G401.6 (cell line): ENCODE measurements around the gene RBBP6.
"Not testable (repeated sequence)": the region's sequence is repeated elsewhere in the genome, so short reads cannot be mapped to it uniquely, and the experiment has no call there.

Source experiments
- FAIRE-seq: peaks from 2 replicates; lab custom pipeline; 2012; peaks lifted over from hg19 to GRCh38; lab: Jason Lieb, UNC

Gene RBBP6

DNA sequence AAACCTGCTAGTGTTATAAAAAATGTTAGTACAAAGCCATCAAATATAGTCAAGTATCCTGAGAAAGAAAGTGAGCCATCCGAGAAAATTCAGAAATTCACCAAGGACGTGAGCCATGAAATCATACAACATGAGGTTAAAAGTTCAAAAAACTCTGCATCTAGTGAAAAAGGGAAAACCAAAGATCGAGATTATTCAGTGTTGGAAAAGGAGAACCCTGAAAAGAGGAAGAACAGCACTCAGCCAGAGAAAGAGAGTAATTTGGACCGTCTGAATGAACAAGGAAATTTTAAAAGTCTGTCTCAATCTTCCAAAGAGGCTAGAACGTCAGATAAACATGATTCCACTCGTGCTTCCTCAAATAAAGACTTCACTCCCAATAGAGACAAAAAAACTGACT, 31.7 kb downstream of the RBBP6 start:
- no peak for FAIRE-seq

DNA sequence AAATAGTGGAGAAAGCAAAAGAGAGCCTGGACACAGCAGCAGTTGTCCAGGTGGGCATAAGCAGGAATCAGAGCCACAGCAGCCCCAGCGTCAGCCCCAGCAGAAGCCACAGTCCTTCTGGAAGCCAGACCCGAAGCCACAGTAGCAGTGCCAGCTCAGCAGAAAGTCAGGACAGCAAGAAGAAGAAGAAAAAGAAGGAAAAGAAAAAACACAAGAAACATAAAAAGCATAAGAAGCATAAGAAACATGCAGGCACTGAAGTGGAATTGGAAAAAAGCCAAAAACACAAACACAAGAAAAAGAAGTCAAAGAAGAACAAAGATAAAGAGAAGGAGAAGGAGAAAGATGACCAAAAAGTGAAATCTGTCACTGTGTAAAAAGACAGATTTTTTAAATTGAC, 32.7 kb downstream of the RBBP6 start:
- no peak for FAIRE-seq

DNA sequence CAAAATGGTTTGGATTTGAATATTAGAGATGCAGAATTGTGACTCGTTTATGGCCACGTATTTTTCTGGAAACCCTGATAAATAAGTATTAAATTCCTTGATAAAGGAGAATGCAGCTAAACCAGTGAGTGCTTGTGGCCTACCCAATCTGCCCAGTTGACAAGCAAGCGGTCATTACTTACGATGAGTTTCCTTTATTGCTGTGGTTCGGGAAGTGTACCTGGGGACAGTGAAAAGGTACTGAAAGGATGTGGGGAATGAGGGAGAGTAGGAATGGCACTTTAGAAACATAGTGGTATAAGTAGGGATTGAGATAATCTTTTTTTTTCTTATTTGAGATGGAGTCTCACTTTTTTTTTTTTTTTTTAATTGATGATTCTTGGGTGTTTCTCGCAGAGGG, 33.8 kb downstream of the RBBP6 start:
- no peak for FAIRE-seq

DNA sequence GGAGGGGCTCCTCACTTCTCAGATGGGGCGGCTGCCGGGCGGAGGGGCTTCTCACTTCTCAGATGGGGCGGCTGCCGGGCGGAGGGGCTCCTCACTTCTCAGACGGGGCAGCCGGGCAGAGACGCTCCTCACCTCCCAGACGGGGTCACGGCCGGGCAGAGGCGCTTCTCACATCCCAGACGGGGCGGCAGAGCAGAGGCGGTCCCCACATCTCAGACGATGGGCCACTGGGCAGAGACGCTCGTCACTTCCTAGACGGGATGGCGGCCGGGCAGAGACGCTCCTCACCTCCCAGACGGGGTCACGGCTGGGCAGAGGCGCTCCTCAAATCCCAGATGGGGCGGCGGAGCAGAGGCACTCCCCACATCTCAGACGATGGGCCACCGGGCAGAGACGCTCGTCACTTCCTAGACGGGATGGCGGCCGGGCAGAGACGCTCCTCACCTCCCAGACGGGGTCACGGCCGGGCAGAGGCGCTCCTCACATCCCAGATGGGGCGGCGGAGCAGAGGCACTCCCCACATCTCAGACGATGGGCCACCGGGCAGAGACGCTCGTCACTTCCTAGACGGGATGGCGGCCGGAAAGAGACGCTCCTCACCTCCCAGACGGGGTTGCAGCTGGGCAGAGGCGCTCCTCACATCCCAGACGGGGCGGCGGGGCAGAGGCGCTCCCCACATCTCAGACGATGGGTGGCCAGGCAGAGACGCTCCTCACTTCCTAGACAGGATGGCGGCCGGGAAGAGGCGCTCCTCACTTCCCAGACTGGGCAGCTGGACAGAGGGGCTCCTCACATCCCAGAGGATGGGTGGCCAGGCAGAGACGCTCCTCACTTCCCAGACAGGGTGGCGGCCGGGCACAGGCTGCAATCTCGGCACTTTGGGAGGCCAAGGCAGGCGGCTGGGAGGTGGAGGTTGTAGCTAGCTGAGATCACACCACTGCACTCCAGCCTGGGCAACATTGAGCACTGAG, 35.4 kb downstream of the RBBP6 start:
- FAIRE-seq, result not testable (repeated sequence)

DNA sequence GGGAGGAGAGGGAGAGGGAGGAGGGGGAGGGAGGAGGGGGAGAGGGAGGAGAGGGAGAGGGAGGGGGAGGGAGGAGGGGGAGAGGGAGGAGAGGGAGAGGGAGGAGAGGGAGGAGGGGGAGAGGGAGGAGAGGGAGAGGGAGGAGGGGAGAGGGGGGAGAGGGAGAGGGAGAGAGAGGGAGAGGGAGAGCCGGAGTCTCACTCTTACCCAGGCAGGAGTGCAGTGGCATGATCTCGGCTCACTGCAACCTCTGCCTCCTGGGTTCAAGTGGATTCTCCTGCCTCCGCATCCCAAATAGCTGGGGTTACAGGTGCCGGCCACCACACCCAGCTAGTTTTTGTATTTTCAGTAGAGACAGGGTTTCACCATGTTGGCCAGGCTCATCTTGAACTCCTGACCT, 36.4 kb downstream of the RBBP6 start:
- FAIRE-seq, result not testable (repeated sequence)

DNA sequence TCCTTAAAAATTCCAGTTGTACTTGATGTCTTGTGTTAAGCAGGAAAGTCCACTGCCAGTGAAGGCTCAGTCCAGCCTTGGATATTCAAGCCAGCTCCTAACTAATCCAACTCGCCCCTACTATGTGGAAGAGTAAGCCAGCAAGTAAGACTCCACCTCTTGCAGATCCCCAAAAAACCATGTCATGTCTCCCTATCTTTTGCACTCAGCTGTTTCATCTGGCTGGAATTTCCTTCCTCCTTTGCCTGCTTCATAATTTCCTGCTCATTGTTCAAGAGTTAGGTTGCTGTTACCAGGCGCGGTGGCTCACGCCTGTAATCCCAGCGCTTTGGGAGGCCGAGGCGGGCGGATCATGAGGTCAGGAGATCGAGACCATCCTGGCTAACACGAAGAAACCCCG, 37.8 kb downstream of the RBBP6 start:
- no peak for FAIRE-seq

DNA sequence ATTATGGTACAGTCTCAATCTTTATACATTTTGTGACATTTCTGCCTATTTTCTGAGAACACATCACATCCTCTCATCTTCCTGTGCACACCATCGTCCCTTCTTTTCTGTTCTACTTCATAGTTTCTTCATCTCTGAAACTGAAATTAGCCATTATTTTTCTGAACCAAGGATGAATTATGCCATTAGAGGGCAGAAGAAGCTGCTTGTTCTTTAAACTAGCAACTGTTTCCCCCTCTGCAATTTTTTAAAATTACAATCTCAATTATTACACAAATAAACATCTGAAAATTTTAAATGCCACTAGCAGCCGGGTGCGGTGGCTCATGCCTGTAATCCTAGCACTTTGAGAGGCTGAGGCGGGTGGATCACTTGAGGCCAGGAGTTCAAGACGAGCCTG, 41.3 kb downstream of the RBBP6 start:
- FAIRE-seq, result peak; percentile 50

DNA sequence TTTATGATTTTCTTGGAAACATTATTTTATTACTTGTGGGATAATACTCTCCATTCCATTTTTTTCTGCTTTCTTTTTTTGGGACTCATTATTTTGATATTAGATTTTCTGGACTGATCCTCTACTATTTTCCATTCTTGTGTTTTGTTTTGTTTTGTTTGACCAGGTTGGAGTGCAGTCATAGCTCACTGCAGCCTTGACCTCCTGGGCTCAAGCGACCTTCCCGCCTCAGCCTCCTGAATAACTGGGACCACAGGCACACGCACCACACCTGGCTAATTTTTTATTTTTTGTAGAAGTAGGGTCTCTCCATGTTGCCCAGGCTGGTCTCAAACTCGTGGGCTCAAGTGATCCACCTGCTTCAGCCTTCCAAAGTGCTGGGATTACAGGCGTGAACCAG, 44.1 kb downstream of the RBBP6 start:
- FAIRE-seq, result no peak

DNA sequence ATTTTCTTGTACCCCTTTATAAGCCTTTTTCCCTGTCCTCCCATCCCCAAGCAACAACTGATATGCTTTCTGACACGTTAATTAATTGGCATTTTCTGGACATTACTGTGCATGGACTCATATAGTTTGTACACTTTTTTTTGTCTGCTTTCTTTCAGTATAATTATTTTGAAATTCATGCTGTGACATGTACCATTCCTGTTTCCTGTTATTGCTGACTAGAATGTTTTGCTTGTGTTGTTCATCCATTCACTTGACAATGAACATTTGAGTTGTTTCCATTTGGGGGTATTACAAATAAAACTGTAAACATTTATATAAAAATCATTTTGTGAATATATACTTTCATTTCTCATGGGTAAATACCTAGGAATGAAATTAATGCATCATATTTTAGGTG, 50.6 kb downstream of the RBBP6 start:
- FAIRE-seq, result no peak

DNA sequence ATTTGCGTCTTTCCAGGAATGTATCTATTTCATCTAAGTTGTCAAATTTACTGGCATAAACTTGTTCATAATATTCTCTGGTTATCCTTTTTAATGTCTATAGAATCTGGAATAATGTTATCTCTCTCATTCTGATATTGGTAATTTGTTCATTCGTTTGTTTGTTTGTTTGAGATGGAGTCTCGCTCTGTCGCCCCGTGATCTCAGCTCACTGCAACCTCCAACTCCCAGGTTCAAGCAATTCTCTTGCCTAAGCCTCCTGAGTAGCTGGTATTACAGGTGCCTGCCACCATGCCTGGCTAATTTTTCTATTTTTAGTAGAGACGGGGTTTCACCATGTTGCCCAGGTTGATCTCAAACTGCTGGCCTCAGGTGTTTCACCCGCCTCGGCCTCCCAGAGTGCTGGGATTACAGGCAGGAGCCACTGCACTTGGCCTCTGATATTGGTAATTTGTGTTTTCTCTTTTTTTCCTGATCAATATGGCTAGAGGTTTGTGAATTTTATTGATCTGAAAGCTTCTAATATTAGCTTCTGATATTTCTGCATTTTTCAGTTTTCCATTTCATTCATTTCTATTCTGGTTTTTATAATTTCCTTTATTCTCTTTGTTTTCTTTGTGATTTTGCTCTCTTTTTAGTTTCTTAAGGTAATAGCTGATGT, 59.5 kb downstream of the RBBP6 start:
- FAIRE-seq, result no peak

DNA sequence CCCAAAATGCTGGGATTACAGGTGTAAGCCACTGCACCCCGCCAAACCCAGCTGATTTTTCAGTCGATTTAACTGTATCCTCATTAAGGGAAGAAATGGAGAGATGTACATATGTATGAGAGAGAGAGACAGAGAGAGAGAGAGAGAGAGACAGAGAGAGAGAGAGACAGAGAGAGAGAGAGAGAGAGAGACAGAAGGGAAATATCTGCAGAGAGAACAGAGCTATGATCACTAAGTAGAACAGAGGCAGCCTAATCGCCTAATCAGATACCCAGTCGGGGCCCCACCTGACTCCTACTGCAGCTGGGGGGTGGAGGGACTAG, 70.0 kb downstream of the RBBP6 start:
- FAIRE-seq, result no peak

DNA sequence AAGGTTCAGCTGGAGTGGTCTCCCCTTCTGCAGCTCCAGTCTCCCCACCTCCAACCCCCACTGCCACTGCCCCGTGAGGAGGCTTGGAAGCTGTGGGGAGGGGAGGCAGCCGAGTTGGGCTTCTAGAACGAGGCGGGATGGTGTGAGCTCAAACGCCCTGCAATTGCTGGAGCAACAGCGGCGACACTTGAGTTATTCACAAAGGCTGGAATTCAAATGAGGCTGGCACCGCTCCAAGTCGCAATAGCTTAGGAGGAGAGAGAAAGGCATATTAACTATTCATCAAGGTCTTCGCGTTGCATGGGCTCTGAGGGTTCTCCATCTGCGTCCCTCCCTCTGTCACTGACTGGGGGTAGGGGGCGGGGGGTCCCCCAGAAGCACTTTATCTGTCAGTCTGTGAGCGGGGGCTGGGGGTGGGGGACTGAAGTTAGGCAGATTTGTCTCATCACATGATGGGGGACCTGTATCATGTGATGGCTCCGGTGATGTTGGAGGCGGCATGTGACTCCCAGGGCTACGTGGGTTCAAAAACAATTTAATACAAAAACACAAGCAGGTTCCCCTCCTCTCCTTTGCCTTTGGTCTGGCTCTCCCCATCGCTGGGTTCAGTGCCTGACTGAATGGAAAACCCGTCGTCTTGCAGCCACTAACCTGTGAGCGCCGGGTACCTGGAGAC, 70.5 kb downstream of the RBBP6 start:
- no peak for FAIRE-seq

DNA sequence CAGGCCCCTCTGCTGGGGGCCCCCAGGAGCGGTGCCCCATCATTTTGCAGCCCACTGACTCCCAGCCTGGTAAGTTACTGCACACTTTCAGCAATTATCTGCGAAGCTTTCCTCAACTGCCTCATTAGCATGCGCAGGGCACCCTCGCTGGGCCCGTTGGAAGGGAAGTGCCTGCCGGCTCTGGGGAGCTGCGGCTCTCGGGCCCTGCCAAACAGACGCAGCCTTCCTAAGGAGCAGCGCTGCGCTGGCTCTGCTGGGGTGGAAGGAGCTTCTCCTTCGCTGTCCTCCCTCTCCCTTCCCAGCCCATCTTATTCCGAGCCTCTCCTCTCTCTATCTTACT, 71.0 kb downstream of the RBBP6 start:
- no peak for FAIRE-seq

DNA sequence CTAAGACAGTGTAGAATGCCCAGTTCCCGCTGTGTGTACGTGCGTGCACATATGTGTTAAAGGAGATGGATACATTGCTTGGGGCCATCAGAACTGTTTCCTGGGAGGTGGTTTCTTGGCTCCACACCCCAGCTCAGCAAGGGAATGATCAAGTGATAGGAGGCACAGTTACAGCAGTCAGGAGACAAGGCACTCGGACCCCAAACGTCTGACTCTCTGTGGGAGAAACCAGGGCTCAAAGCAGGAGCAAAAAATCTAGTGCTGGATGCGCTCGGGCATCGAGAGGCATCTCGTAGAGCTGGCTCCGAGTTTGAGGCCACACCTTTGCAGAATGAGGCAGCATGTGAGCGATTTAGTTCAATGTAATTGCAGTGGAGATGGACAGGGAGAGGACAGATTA, 71.9 kb downstream of the RBBP6 start:
- FAIRE-seq, result no peak

DNA sequence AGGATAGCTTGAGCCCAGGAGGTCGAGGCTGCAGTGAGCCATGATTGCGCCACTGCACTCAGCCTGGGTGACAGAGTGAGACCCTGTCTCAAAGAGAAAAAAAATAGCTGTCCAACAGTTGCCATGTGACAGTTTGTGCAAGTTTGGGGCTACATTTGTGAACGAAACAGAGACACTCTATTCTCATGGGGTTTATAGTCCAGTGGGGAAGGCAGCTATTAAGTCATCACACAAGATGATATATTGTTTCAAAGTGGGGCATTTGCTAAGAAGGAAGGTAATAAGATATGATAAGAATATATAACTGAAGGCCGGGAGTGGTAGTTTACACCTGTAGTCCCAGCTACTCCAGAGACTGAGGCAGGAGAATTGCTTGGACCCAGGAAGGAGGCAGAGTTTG, 73.3 kb downstream of the RBBP6 start:
- FAIRE-seq, result no peak

DNA sequence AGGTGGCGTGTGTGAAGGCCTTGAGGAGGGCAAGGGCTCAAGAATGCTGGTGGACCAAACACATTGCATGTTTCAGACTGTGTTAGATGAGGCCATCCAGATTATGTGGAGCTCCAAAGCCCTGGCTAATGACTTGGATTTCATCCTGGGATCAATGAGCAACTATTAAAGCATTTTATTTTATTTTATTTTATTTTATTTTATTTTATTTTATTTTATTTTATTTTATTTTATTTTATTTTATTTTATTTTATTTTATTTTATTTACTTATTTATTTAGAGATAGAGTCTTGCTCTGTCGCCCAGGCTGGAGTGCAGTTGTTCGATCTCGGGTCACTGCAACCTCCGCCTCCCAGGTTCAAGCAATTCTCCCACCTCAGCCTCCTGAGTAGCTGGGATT, 73.9 kb downstream of the RBBP6 start:
- FAIRE-seq, result not testable (repeated sequence)

DNA sequence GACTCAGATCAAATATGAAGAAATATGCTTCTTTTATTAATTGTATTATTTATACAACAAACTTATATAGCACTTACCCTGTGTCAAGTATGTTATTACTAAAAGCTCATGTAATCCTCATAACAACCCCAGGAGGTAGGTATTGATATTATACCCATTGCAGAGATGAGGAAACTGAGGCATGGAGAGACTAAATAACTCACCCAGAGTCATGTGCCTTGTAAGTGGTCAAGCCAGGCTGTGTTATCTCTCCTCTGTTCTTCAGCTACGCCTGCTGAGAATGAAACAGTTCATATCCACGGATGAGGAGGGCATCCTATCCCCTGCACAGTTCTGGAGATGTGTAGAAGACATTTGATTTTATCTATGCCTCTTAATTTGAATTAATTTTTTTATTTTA, 78.1 kb downstream of the RBBP6 start:
- FAIRE-seq, result no peak
